ENCODE measurements around the gene PIWIL4.

The PIWIL4 gene

GRCh38 chr11:94665116-94665659, 98.0 kb downstream of the PIWIL4 start (continued):
- TF ChIP-seq ZNF18 (tag by site-specific recombination; IDR thresholded peaks at IDR 0.05) (no peak), ZFP69B (tag by site-specific recombination; IDR thresholded peaks at IDR 0.05) (no peak), KLF10 (tag by site-specific recombination; IDR thresholded peaks at IDR 0.05) (no peak), ZNF266 (tag by site-specific recombination; IDR thresholded peaks at IDR 0.05; ENCODE audit: low read depth) (no peak)

- POLR2A ChIA-PET: no interaction called here
- TF ChIP-seq ZNF239 (tag by site-specific recombination; IDR thresholded peaks at IDR 0.05) (no peak), ZBTB10 (tag by site-specific recombination; IDR thresholded peaks at IDR 0.05) (no peak), ZBTB17 (tag by site-specific recombination; IDR thresholded peaks at IDR 0.05) (no peak), ZNF24 (tag by site-specific recombination; IDR thresholded peaks at IDR 0.05) (no peak), YY2 (tag by site-specific recombination; IDR thresholded peaks at IDR 0.05) (no peak), ZNF416 (tag by site-specific recombination; IDR thresholded peaks at IDR 0.05) (no peak), ZNF426 (tag by site-specific recombination; IDR thresholded peaks at IDR 0.05) (no peak), ZNF423 (tag by site-specific recombination; IDR thresholded peaks at IDR 0.05) (no peak), ZNF549 (tag by site-specific recombination; IDR thresholded peaks at IDR 0.05) (no peak), BCL11B (tag by site-specific recombination; IDR thresholded peaks at IDR 0.05; ENCODE audit: low read depth) (no peak), ZNF707 (tag by site-specific recombination; IDR thresholded peaks at IDR 0.05) (no peak), ZNF830 (tag by site-specific recombination; IDR thresholded peaks at IDR 0.05; ENCODE audit: low read depth) (no peak), SALL2 (tag by site-specific recombination; IDR thresholded peaks at IDR 0.05; ENCODE audit: borderline replicate concordance) (no peak), ZNF140 (tag by site-specific recombination; IDR thresholded peaks at IDR 0.05) (no peak), ZNF610 (tag by site-specific recombination; IDR thresholded peaks at IDR 0.05; ENCODE audit: borderline replicate concordance) (no peak)
- H3K4me3 ChIP-seq (ENCODE audit: low read depth, low read length): no peak overlapping the region
- H3K9me3 ChIP-seq (ENCODE audit: control insufficient read depth, insufficient read depth, low read depth, low read length): no peaks in the 10 kb centered on the region
- no peaks in the 10 kb centered on the region for H3K4me1 ChIP-seq (ENCODE audit: control insufficient read depth, insufficient read depth, low read length)
- no peak overlapping the region for H3K27ac ChIP-seq (ENCODE audit: extremely low read depth, low read depth, low read length)
- no peaks in the 10 kb centered on the region for H3K36me3 ChIP-seq (ENCODE audit: control insufficient read depth in 2 of 2, insufficient read depth in 1 of 2, low read length in 2 of 2)
- CTCF ChIA-PET: no interaction called here
These were observed 99.9 kb downstream of the PIWIL4 start for GRCh38 chr11:94666792-94667721.
